Heart left ventricle (tissue), 16 donors: ENCODE results near the gene ASB18. TPM values are rescaled to one million over a fixed set of nuclear protein-coding genes. Genes with fewer than 3 reads are reported as not detected.

Source experiments
- ATAC-seq, 4 donors: fragments of 200-7000 bp; cut with Tn5 transposase; one replicate each; pipeline ENCODE4 v1.9.1; 2020 to 2022; ENCODE audit warnings: moderate library complexity in 4 of 4, mild to moderate bottlenecking in 3 of 4, moderate number of reproducible peaks in 1 of 4
- DNase-seq, 5 donors: peaks; one replicate each; pipeline ENCODE4 v3.0.0-alpha.2; 2020
- H3K27ac ChIP-seq, 12 donors: fragments of 200-600 bp; sonication (generic) in 4 of 12; one replicate each; pipeline versions ENCODE4 v1.5.0 to v1.8.0; 2016 to 2022; ENCODE audit warnings: mild to moderate bottlenecking in 2 of 12
- H3K27me3 ChIP-seq, 9 donors: fragments of 200-600 bp; sonication (generic) in 2 of 9; one replicate each; pipeline versions ENCODE4 v1.5.1 to v1.8.0; 2016 to 2022; ENCODE audit warnings: mild to moderate bottlenecking in 3 of 9
- H3K36me3 ChIP-seq, 9 donors: fragments of 200-600 bp; sonication (generic) in 2 of 9; one replicate each; pipeline versions ENCODE4 v1.5.0 to v1.8.0; 2018 to 2022; ENCODE audit warnings: mild to moderate bottlenecking in 2 of 9
- H3K4me1 ChIP-seq, 12 donors: fragments of 200-600 bp; sonication (generic) in 4 of 12; one replicate each; pipeline versions ENCODE4 v1.5.0 to v1.8.0; 2016 to 2022; ENCODE audit warnings: mild to moderate bottlenecking in 3 of 12
- H3K4me3 ChIP-seq, 12 donors: fragments of 200-600 bp; sonication (generic) in 4 of 12; one replicate each; pipeline versions ENCODE4 v1.5.0 to v1.8.0; 2017 to 2022; ENCODE audit warnings: mild to moderate bottlenecking in 9 of 12, moderate library complexity in 4 of 12
- H3K9me3 ChIP-seq, 12 donors: fragments of 200-600 bp; sonication (generic) in 4 of 12; one replicate each; pipeline versions ENCODE4 v1.5.0 to v1.8.0; 2016 to 2022; ENCODE audit warnings: mild to moderate bottlenecking in 1 of 12
- POLR2A ChIP-seq, 2 donors: fragments of 450-650 bp; IDR thresholded peaks; one replicate each; pipeline ENCODE4 v1.6.1; 2017; ENCODE audit warnings: antibody characterized with exemption in 2 of 2, mild to moderate bottlenecking in 2 of 2, moderate library complexity in 2 of 2
- WGBS, 4 donors: extraction: QIAGEN DNeasy Blood & Tissue Kit in 2 of 4; methylation state at CpG; one replicate each; pipeline versions ENCODE4 v1.1.5 to v1.1.7; 2013 to 2018; 5-methylcytosine and 5-hydroxymethylcytosine counted together
- intact Hi-C, 10 donors: fragments of 100-400 bp; cut with DNase I; formaldehyde crosslinking; loops; one replicate each; pipeline versions ENCODE4 v1.11.1 to v1.14.2; 2022
- polyA plus RNA-seq, 2 donors: library from polyadenylated mRNA; stranded (reverse); fragments of 200-250 nt; gene quantifications; one replicate each; pipeline ENCODE4 v1.2.3, GENCODE V29; 2013
- total RNA-seq, 9 donors: library from RNA; depleted of rRNA in 2 of 9; stranded (reverse); fragments of >200 nt in 2 of 9; fragmentation: NEBNext Ultra II Directional in 3 of 9; extraction: Animal tissue kit (Norgen Biotek cat#: 25700) in 3 of 9; gene quantifications; one replicate each; pipeline versions ENCODE4 v1.1.0 to v1.2.4, GENCODE V29; 2016 to 2023
- TF ChIP-seq, protein P1 (sequence below), 12 donors: fragments of 200-600 bp; sonication (generic) in 4 of 12; IDR thresholded peaks; one replicate each; pipeline versions ENCODE4 v1.5.0 to v1.8.0; 2018 to 2022; ENCODE audit warnings: antibody characterized with exemption in 12 of 12, mild to moderate bottlenecking in 5 of 12
- donor health status: ischemic (EF 13 %, LVEDD 7.1; RV severe dilation, severe dysfunction).
- donor health status: healthy with polysubstance abuse.
- donor health status: DM: no; HTN: yes; CAD: no.
- donor health status: DM: no; HTN: no; CAD: no.
- donor health status: ischemic (EF 25% LVEDD 6.9; RV normal size, moderate dysfunction).
- donor health status: ischemic (EF 25% LVEDD 5.7; RV mildly dilated, moderate dysfunction).
- donor health status: healthy.
- donor health status: DM: yes; HTN: yes; CAD: no.
- donor health status: ischemic (EF 35%, LVEDD 5.7; RV mildly dilated, moderate dysfunction).
- donor health status: nonischemic (EF 11% LVEDD 7.7; RV severe dilation, severe dysfunction).
- donor health status: DM: yes; HTN: yes; CAD: no.
- donor health status: PGD.
- donor health status: ischemic (EF 29% LVEDD 5.4; RV normal size, mild dysfunction).
- donor health status: nonischemic (EF 23%, LVEDD 6.1; RV moderate dilation, normal function).

The ASB18 gene
- total and polyA plus RNA-seq, 11 donors: 4.3 to 49.8 (median 14.1) TPM

DNA sequence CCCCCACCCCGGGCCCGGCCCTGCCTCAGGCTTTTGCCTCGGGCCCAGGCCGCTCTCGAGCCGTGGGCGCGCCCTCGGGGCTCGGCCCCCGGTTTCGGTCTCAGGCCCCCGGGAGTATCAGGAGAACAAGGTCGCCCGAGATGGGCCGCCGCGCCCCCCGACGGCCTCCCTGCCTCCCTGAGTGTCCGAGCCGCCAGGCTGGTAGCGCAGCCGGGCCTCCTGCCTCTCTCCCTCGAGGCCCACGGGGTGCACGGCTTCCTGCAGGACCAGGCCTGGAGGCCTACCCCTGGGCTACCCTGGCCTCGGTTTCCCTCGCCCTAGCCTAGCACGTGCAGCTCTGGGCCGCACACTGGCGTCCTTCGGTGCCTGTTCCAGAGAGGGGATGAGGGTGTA, 104.4 kb downstream of the ASB18 start:
- TF ChIP-seq POLR2A (IDR thresholded peaks at IDR 0.05): no peak
- TF ChIP-seq, protein P1, sequence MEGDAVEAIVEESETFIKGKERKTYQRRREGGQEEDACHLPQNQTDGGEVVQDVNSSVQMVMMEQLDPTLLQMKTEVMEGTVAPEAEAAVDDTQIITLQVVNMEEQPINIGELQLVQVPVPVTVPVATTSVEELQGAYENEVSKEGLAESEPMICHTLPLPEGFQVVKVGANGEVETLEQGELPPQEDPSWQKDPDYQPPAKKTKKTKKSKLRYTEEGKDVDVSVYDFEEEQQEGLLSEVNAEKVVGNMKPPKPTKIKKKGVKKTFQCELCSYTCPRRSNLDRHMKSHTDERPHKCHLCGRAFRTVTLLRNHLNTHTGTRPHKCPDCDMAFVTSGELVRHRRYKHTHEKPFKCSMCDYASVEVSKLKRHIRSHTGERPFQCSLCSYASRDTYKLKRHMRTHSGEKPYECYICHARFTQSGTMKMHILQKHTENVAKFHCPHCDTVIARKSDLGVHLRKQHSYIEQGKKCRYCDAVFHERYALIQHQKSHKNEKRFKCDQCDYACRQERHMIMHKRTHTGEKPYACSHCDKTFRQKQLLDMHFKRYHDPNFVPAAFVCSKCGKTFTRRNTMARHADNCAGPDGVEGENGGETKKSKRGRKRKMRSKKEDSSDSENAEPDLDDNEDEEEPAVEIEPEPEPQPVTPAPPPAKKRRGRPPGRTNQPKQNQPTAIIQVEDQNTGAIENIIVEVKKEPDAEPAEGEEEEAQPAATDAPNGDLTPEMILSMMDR (IDR thresholded peaks at IDR 0.05): no peak
- intact Hi-C loops: no loop called here
- Histone ChIP-seq H3K4me1 (peaks cover 5 to 27% (median 15%) of the 10 kb centered on the region in 12 donors), H3K9me3 (no peaks in the 10 kb centered on the region), H3K4me3 (no peak overlapping the region), H3K36me3 (no peaks in the 10 kb centered on the region), H3K27me3 (peaks cover 19 to 81% (median 64%) of the 10 kb centered on the region in 9 donors), H3K27ac (no peak overlapping the region)
- ATAC-seq (no peak), DNase-seq (no peak)
- WGBS, 4 donors: 10 to 12% (median 11%) methylated on average over 9 to 33 of the region's 33 CpGs

DNA sequence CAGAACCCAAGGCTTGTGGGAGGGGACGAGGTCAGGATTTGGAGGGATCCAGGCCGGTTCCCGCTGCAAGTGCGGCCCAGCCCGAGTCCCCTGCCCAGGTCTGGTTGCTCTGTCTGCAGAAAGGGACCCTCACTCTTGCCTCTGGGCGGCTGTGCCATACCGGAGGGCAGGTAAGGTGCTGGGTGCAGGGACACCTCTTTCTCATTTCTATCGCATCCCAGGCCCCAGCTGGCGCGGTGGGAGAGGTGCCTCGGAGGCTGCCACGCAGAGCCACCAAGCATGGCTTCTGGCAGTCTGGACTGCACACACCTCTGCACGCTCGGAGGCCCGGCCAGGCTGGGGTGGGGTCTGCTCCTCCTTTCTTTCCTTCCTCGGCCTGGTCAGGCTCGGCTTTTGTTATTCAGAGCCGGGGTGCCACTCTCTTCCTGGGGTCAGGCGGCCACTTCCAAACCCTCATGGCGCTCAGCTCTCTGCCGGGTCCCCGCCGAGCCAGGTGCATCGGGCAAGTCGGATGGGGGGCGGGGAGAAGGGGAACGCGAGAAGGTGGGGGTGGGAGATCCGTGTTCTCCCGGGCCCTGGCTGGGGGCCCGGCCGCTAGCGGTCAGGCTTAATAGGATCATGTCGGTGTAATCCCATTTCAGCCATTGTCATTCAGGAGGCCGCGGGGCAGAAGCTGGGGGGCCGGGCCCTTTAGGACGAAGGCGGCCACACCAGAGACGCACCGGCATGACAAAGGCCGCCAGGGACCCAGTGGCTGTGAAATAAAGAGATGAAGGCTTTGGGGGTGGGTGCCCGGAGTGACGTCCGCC, 105.0 kb downstream of the ASB18 start:
- Histone ChIP-seq H3K4me1 (peaks cover under 1 to 21% (median 10%) of the 10 kb centered on the region in 12 donors), H3K27ac (no peak overlapping the region), H3K27me3 (peaks cover 13 to 75% (median 58%) of the 10 kb centered on the region in 9 donors), H3K9me3 (no peaks in the 10 kb centered on the region), H3K4me3 (no peak overlapping the region), H3K36me3 (no peaks in the 10 kb centered on the region)
- TF ChIP-seq, protein P1 (IDR thresholded peaks at IDR 0.05): no peak
- TF ChIP-seq POLR2A (IDR thresholded peaks at IDR 0.05): no peak
- ATAC-seq: no peak
- no peak for DNase-seq
- WGBS, 4 donors: 20 to 27% (median 23%) methylated on average over 37 to 45 of the region's 45 CpGs
- intact Hi-C loops: no loop called here

DNA sequence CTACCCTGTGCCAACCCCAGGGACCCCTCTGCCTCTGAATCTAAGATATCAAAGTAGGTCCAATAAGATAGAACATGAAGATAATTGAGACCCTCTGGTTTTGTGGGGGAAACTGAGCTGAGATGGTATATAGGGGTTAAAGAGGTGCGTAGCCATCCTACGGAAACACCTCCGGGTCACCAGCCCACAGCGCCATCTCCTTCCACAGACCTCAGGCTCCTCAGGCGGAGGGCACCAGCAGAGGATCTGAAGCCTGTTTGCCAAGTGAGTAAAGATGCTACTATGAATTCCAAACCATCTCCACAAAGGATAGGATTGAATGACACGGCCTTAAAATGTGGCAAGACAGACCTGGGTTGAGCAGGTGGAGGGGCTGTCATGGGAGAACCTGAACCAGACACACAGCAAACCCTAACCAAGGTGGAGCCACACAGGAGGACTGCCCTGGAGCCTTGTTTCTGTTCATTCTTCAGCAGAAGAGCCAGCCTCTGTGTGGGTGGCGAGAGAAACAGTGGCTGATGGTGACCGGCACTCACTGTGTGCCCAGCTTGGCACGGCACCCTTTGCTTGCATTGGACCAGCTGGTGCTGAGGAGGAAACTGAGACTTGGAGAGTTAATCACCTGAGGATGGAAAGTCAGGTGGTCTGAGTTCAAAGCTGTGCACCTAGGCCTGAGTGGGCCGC, 106.2 kb downstream of the ASB18 start:
- no peak overlapping the region for H3K4me3 ChIP-seq
- no peak for DNase-seq
- 90 to 94% (median 91%) methylated on average over 10 of the region's 10 CpGs for WGBS, 4 donors
- peaks cover 12 to 62% (median 46%) of the 10 kb centered on the region in 9 donors for H3K27me3 ChIP-seq
- no peak for ATAC-seq
- H3K9me3 ChIP-seq: peaks cover 0 to 8% (median 2%) of the 10 kb centered on the region in 12 donors
- intact Hi-C loops: no loop called here
- H3K4me1 ChIP-seq: peaks cover 0 to 9% (median 0%) of the 10 kb centered on the region in 12 donors
- TF ChIP-seq, protein P1 (IDR thresholded peaks at IDR 0.05): no peak
- H3K27ac ChIP-seq: no peak overlapping the region
- no peaks in the 10 kb centered on the region for H3K36me3 ChIP-seq

DNA sequence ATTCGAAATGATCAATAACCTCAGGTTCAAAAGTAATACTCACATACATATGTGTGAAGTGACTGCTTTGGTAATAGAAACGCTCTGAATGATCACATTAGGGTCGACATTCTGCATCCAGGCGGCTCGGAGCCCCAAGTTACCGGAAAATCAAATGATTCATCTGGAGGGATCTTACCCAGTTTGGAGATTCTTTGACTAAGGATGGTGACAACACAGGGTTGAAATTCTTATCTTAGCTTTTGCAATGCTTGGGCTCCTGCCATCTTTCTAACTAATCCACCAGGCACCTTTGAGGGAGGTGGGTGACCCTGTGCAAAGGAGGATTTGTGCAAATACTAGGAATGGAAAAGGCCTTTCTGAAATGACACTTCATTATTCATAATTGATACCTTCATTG, 106.8 kb downstream of the ASB18 start:
- Histone ChIP-seq H3K27me3 (peaks cover 12 to 57% (median 40%) of the 10 kb centered on the region in 9 donors), H3K27ac (no peak overlapping the region), H3K4me3 (no peak overlapping the region), H3K9me3 (peaks cover 0 to 14% (median 5%) of the 10 kb centered on the region in 12 donors), H3K4me1 (peaks cover 0 to 8% (median 0%) of the 10 kb centered on the region in 12 donors), H3K36me3 (no peaks in the 10 kb centered on the region)
- no peak for TF ChIP-seq POLR2A (IDR thresholded peaks at IDR 0.05)
- TF ChIP-seq, protein P1 (IDR thresholded peaks at IDR 0.05): no peak
- intact Hi-C loops: no loop called here
- ATAC-seq (no peak), DNase-seq (no peak)
- WGBS, 4 donors: 93 to 95% (median 94%) methylated on average over 6 of the region's 6 CpGs
